Mesenchymal stem cell (in vitro differentiated cells and primary cell): ENCODE results near the gene GRIN2D.

Source experiments
- DNase-seq: peaks from one replicate; pipeline ENCODE4 v3.0.0-alpha.2; 2013
- H2AFZ ChIP-seq: one replicate; pipeline ENCODE4 v1.6.1; 2013; ENCODE audit warnings: low read depth, mild to moderate bottlenecking, control low read depth, inconsistent platforms, low read length, moderate library complexity
- H2AK5ac ChIP-seq: 2 replicates; pipeline ENCODE4 v1.6.1; 2013; ENCODE audit warnings: low read length, moderate library complexity, mild to moderate bottlenecking, inconsistent platforms; ENCODE audit not compliant: severe bottlenecking
- H2BK120ac ChIP-seq: one replicate; pipeline ENCODE4 v1.6.1; 2013; ENCODE audit warnings: low read depth, mild to moderate bottlenecking, inconsistent platforms, low read length, moderate library complexity
- H2BK12ac ChIP-seq, 2 experiments: one replicate each; pipeline ENCODE4 v1.6.1; 2013; ENCODE audit warnings: inconsistent platforms in 2 of 2, low read length in 2 of 2, mild to moderate bottlenecking in 2 of 2, moderate library complexity in 2 of 2, control low read depth in 1 of 2
- H2BK15ac ChIP-seq: one replicate; pipeline ENCODE4 v1.6.1; 2013; ENCODE audit warnings: mild to moderate bottlenecking, low read depth, inconsistent platforms; ENCODE audit not compliant: poor library complexity, severe bottlenecking
- H2BK5ac ChIP-seq: 2 replicates; pipeline ENCODE4 v1.6.1; 2013; ENCODE audit warnings: low read depth, mild to moderate bottlenecking, low read length, control low read depth, inconsistent platforms; ENCODE audit not compliant: poor library complexity, severe bottlenecking
- H3K14ac ChIP-seq, 2 experiments: one replicate each; pipeline ENCODE4 v1.6.1; 2013; ENCODE audit warnings: inconsistent platforms in 2 of 2, low read length in 2 of 2, control low read depth in 1 of 2, mild to moderate bottlenecking in 1 of 2, moderate library complexity in 1 of 2
- H3K18ac ChIP-seq, 2 experiments: one replicate each; pipeline ENCODE4 v1.6.1; 2013; ENCODE audit warnings: inconsistent platforms in 2 of 2, low read length in 2 of 2, control low read depth in 1 of 2, low read depth in 1 of 2, mild to moderate bottlenecking in 1 of 2
- H3K23ac ChIP-seq, 2 experiments: one replicate each; pipeline ENCODE4 v1.6.1; 2013; ENCODE audit warnings: inconsistent platforms in 2 of 2, low read length in 2 of 2, mild to moderate bottlenecking in 2 of 2, moderate library complexity in 2 of 2, control low read depth in 1 of 2
- H3K27ac ChIP-seq: 2 replicates; pipeline ENCODE4 v1.5.1; 2013; ENCODE audit warnings: mild to moderate bottlenecking, moderate library complexity, low read length, control low read depth, inconsistent platforms; ENCODE audit not compliant: poor library complexity, severe bottlenecking
- H3K27me3 ChIP-seq, 2 experiments: 2 replicates each; pipeline versions ENCODE4 v1.6.1 to v1.7.0; 2013; ENCODE audit warnings: low read length in 2 of 2, mild to moderate bottlenecking in 2 of 2, moderate library complexity in 2 of 2, control low read depth in 1 of 2, inconsistent platforms in 1 of 2; ENCODE audit not compliant: control insufficient read depth in 1 of 2, insufficient read depth in 1 of 2
- H3K36me3 ChIP-seq, 2 experiments: 2 replicates each; pipeline versions ENCODE4 v1.6.1 to v1.7.0; 2013; ENCODE audit warnings: low read length in 2 of 2, control low read depth in 1 of 2, inconsistent platforms in 1 of 2, low read depth in 1 of 2, mild to moderate bottlenecking in 1 of 2; ENCODE audit not compliant: insufficient read depth in 2 of 2, control insufficient read depth in 1 of 2
- H3K4ac ChIP-seq, 2 experiments: one replicate each; pipeline ENCODE4 v1.6.1; 2013; ENCODE audit warnings: inconsistent platforms in 2 of 2, low read length in 2 of 2, mild to moderate bottlenecking in 2 of 2, moderate library complexity in 2 of 2, control low read depth in 1 of 2, low read depth in 1 of 2
- H3K4me1 ChIP-seq: 2 replicates; pipeline ENCODE4 v1.6.1; 2013; ENCODE audit warnings: low read depth, low read length, control low read depth; ENCODE audit not compliant: control insufficient read depth, insufficient read depth
- H3K4me2 ChIP-seq: 2 replicates; pipeline ENCODE4 v1.6.1; 2013; ENCODE audit warnings: low read length, mild to moderate bottlenecking, inconsistent platforms; ENCODE audit not compliant: poor library complexity, severe bottlenecking
- H3K4me3 ChIP-seq, 2 experiments: 2 replicates each; pipeline versions ENCODE4 v1.5.1 to v1.7.0; 2013; ENCODE audit warnings: low read length in 2 of 2, mild to moderate bottlenecking in 2 of 2, control low read depth in 1 of 2, low read depth in 1 of 2; ENCODE audit not compliant: insufficient read depth in 1 of 2
- H3K79me1 ChIP-seq: replicated peaks from 2 replicates; pipeline ENCODE4 v1.6.1; 2013; ENCODE audit warnings: mild to moderate bottlenecking, control low read depth, low read length, inconsistent platforms; ENCODE audit not compliant: poor library complexity, severe bottlenecking
- H3K9ac ChIP-seq: 2 replicates; pipeline ENCODE4 v1.7.0; 2013; ENCODE audit warnings: mild to moderate bottlenecking, low read length, moderate library complexity
- H3K9me3 ChIP-seq: 2 replicates; pipeline ENCODE4 v1.7.0; 2013; ENCODE audit warnings: mild to moderate bottlenecking, low read length; ENCODE audit not compliant: control insufficient read depth
- H4K8ac ChIP-seq: one replicate; pipeline ENCODE4 v1.6.1; 2013; ENCODE audit warnings: inconsistent platforms, mild to moderate bottlenecking, low read length, moderate library complexity
- H4K91ac ChIP-seq: one replicate; pipeline ENCODE4 v1.6.1; 2013; ENCODE audit warnings: mild to moderate bottlenecking, low read length, inconsistent platforms
- WGBS: methylation state at CpG from one replicate; pipeline ENCODE4 v1.1.7; 2013; ENCODE audit warnings: mixed read lengths; 5-methylcytosine and 5-hydroxymethylcytosine counted together

GRIN2D gene

DNA sequence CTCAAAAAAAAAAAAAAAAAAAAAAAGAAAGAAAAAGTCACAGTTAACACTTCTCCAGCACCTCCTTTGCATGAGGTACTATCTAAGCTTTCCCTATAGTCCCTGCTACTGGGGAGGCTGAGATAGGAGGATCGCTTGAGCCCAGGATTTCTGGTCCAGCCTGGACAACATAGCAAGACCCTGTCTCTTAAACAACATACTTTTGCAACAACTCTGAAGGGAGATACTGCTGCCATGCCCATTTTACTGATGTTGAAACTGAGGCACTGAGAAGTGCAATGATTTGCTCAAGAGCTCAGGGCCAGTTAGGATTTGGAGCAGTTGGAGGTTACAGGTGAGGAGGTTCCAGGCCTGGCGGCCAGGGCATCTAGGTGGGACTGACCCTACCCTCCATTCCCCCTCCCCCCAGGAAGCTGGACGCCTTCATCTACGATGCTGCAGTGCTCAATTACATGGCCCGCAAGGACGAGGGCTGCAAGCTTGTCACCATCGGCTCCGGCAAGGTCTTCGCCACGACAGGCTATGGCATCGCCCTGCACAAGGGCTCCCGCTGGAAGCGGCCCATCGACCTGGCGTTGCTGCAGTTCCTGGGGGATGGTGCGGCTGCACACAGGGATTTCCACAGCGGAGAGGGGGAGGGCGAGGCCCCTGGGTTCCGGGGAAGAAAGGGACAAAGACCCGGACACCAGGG lies 48.0 kb downstream of the GRIN2D start:
- Histone ChIP-seq H2BK5ac (no peak overlapping the region), H3K9me3 (no peaks in the 10 kb centered on the region), H2BK15ac (no peak overlapping the region), H2BK12ac (no peak overlapping the region), H3K23ac (no peak overlapping the region), H3K18ac (no peak overlapping the region), H4K8ac (no peak overlapping the region), H2AK5ac (no peak overlapping the region), H3K9ac (no peak overlapping the region), H3K79me1 (peaks cover 15% of the 10 kb centered on the region), H3K4me2 (no peak overlapping the region), H3K4me1 (peaks cover 13% of the 10 kb centered on the region), H2AFZ (no peak overlapping the region), H4K91ac (no peak overlapping the region), H3K36me3 (peaks cover 0 to 10% of the 10 kb centered on the region in 2 experiments), H3K27ac (no peak overlapping the region), H2BK120ac (no peak overlapping the region), H3K4ac (no peak overlapping the region), H3K27me3 (no peaks in the 10 kb centered on the region), H3K4me3 (no peak overlapping the region), H3K14ac (no peak overlapping the region)
- no peak for DNase-seq
- WGBS, result 97% methylated on average over 20 of the region's 20 CpGs

DNA sequence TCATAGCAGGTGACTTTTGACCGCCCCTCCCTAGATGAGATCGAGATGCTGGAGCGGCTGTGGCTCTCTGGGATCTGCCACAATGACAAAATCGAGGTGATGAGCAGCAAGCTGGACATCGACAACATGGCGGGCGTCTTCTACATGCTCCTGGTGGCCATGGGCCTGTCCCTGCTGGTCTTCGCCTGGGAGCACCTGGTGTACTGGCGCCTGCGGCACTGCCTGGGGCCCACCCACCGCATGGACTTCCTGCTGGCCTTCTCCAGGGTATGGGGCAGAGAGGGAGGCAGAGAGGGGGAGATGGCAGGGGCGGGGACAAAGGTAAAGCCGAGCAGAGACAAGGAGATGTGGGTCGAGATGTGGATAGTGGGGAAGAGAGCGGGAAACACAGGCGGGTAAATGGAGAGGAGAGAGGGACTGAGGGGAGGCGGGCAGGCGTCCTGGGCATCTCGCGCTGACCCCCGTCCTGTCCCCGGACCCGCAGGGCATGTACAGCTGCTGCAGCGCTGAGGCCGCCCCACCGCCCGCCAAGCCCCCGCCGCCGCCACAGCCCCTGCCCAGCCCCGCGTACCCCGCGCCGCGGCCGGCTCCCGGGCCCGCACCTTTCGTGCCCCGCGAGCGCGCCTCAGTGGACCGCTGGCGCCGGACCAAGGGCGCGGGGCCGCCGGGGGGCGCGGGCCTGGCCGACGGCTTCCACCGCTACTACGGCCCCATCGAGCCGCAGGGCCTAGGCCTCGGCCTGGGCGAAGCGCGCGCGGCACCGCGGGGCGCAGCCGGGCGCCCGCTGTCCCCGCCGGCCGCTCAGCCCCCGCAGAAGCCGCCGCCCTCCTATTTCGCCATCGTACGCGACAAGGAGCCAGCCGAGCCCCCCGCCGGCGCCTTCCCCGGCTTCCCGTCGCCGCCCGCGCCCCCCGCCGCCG lies 48.9 kb downstream of the GRIN2D start:
- Histone ChIP-seq H3K27ac (no peak overlapping the region), H3K27me3 (no peaks in the 10 kb centered on the region), H3K9ac (no peak overlapping the region), H3K4me2 (no peak overlapping the region), H3K23ac (no peak overlapping the region), H2AFZ (no peak overlapping the region), H3K9me3 (no peaks in the 10 kb centered on the region), H4K91ac (no peak overlapping the region), H4K8ac (no peak overlapping the region), H2BK120ac (no peak overlapping the region), H3K4me1 (peaks cover 17% of the 10 kb centered on the region), H2BK15ac (no peak overlapping the region), H3K14ac (no peak overlapping the region), H2BK5ac (no peak overlapping the region), H3K18ac (no peak overlapping the region), H3K79me1 (peaks cover 18% of the 10 kb centered on the region), H3K4ac (no peak overlapping the region), H2AK5ac (no peak overlapping the region), H3K36me3 (peaks cover 3 to 14% of the 10 kb centered on the region in 2 experiments), H3K4me3 (no peak overlapping the region), H2BK12ac (no peak overlapping the region)
- 99% methylated on average over 82 of the region's 94 CpGs for WGBS
- DNase-seq, result no peak

GRCh38 chr19:48443256-48443655 lies 49.8 kb downstream of the GRIN2D start:
- H3K27me3 ChIP-seq, result no peaks in the 10 kb centered on the region
- H2BK120ac ChIP-seq, result no peak overlapping the region
- peaks cover 17% of the 10 kb centered on the region for H3K4me1 ChIP-seq
- no peak overlapping the region for H4K91ac ChIP-seq
- no peak overlapping the region for H4K8ac ChIP-seq
- no peak overlapping the region for H3K27ac ChIP-seq
- H2AFZ ChIP-seq, result no peak overlapping the region
- H3K9ac ChIP-seq, result no peak overlapping the region
- H3K79me1 ChIP-seq, result peaks cover 20% of the 10 kb centered on the region
- H3K14ac ChIP-seq, result no peak overlapping the region
- H2BK12ac ChIP-seq, result no peak overlapping the region
- H3K36me3 ChIP-seq, result peaks cover 11 to 17% of the 10 kb centered on the region in 2 experiments
- no peak overlapping the region for H3K4me3 ChIP-seq
- H2BK15ac ChIP-seq, result no peak overlapping the region
- H3K23ac ChIP-seq, result no peak overlapping the region
- no peak overlapping the region for H3K4ac ChIP-seq
- H3K9me3 ChIP-seq, result no peaks in the 10 kb centered on the region
- no peak overlapping the region for H2AK5ac ChIP-seq
- H3K4me2 ChIP-seq, result no peak overlapping the region
- H2BK5ac ChIP-seq, result no peak overlapping the region
- H3K18ac ChIP-seq, result no peak overlapping the region
- no peak for DNase-seq
- WGBS, result 97% methylated on average over 55 of the region's 60 CpGs
